Chondrocyte (in vitro differentiated cells): ENCODE results near the gene ELP2. TPM values are rescaled to one million over a fixed set of nuclear protein-coding genes. Genes with fewer than 3 reads are reported as not detected.
A peak's percentile ranks its signal among the peaks of the same experiment; 100 is the strongest.
"Not testable (repeated sequence)": the region's sequence is repeated elsewhere in the genome, so short reads cannot be mapped to it uniquely, and the experiment has no call there.

Experiments used
- DNase-seq: peaks from one replicate; pipeline ENCODE4 v3.0.0; 2021; ENCODE audit warnings: mixed read lengths, low spot score
- H3K27ac Mint-ChIP-seq: one replicate; pipeline ENCODE4 v1.8.0; 2021; ENCODE audit warnings: mild to moderate bottlenecking, moderate library complexity, mixed read lengths; ENCODE audit not compliant: unreplicated experiment
- H3K27me3 Mint-ChIP-seq: 2 replicates; pipeline ENCODE4 v1.8.0; 2021; ENCODE audit warnings: low read depth, mixed read lengths
- H3K36me3 Mint-ChIP-seq: 2 replicates; pipeline ENCODE4 v1.8.0; 2021; ENCODE audit warnings: low read depth, mixed read lengths
- H3K4me1 Mint-ChIP-seq: 2 replicates; pipeline ENCODE4 v1.8.0; 2021; ENCODE audit warnings: low read depth, mild to moderate bottlenecking, mixed read lengths
- H3K4me3 Mint-ChIP-seq: one replicate; pipeline ENCODE4 v1.8.0; 2021; ENCODE audit warnings: mild to moderate bottlenecking, moderate library complexity, mixed read lengths; ENCODE audit not compliant: unreplicated experiment
- H3K9me3 Mint-ChIP-seq: 2 replicates; pipeline ENCODE4 v1.8.0; 2021; ENCODE audit warnings: low read depth, mixed read lengths
- total RNA-seq: library from RNA; stranded (reverse); gene quantifications from 3 replicates; pipeline ENCODE4 v1.2.1, GENCODE V29; 2021
- TF ChIP-seq, protein P1 (sequence below): fragments of 200-600 bp; sonication (generic); IDR thresholded peaks from 2 replicates; pipeline ENCODE4 v1.5.0; 2021; ENCODE audit warnings: antibody characterized with exemption, mild to moderate bottlenecking, moderate library complexity

The ELP2 gene
- total RNA-seq, 1 donor from 2014 or later: 77.2 TPM

DNA sequence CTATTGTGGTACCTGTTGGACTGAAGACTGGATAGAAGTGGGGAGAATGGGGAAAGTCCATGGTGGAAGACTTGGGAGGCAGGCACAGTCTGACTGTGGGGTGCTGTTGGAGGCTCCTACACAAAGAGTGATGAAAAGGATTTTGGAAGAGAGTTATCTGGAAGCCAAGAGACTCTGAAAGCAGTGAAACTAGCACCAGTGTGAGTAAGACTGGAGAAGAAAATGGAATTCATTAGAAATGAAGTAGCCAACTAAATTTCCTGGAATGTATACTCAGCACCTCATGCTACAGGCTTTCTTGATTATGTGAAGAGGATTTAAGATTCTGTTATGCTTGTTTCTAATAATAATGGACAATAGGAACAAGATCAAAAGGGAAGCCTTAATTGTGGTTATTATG is 27.7 kb downstream of the ELP2 start:
- Mint-ChIP-seq H3K4me3 (no peak overlapping the region), H3K9me3 (no peaks in the 10 kb centered on the region), H3K27ac (peak overlapping the region; percentile 93), H3K36me3 (peaks cover 41% of the 10 kb centered on the region), H3K27me3 (no peaks in the 10 kb centered on the region), H3K4me1 (peaks cover 46% of the 10 kb centered on the region)
- TF ChIP-seq, protein P1, sequence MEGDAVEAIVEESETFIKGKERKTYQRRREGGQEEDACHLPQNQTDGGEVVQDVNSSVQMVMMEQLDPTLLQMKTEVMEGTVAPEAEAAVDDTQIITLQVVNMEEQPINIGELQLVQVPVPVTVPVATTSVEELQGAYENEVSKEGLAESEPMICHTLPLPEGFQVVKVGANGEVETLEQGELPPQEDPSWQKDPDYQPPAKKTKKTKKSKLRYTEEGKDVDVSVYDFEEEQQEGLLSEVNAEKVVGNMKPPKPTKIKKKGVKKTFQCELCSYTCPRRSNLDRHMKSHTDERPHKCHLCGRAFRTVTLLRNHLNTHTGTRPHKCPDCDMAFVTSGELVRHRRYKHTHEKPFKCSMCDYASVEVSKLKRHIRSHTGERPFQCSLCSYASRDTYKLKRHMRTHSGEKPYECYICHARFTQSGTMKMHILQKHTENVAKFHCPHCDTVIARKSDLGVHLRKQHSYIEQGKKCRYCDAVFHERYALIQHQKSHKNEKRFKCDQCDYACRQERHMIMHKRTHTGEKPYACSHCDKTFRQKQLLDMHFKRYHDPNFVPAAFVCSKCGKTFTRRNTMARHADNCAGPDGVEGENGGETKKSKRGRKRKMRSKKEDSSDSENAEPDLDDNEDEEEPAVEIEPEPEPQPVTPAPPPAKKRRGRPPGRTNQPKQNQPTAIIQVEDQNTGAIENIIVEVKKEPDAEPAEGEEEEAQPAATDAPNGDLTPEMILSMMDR: no peak
- no peak for DNase-seq

GRCh38 chr18:36158266-36158867 is 28.7 kb downstream of the ELP2 start:
- Mint-ChIP-seq H3K4me3 (no peak overlapping the region), H3K9me3 (no peaks in the 10 kb centered on the region), H3K27ac (peak overlapping the region; percentile 93), H3K36me3 (peaks cover 39% of the 10 kb centered on the region), H3K27me3 (no peaks in the 10 kb centered on the region), H3K4me1 (peaks cover 37% of the 10 kb centered on the region)
- DNase-seq: no peak
- TF ChIP-seq, protein P1: no peak

DNA sequence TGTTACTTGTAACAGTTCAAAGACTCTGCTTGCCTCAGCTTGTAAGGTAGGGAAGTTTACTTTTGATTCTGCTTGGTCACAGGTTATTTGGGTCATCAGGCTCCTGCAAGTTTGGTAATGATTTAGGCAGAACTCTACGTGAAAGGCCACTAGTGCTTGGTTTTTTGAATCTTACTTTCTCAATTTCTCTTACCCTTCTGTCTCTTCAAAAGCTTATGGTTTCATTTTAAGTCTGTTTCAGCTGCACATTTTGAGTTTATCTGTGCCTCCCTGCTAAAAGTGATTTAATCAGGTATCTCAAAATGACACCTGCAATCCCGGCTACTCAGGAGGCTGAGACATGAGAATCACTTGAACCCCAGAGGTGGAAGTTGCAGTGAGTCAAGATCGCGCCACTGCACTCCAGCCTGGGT is 31.3 kb downstream of the ELP2 start:
- Mint-ChIP-seq H3K36me3 (peaks cover 49% of the 10 kb centered on the region), H3K27ac (no peak overlapping the region), H3K9me3 (no peaks in the 10 kb centered on the region), H3K4me1 (peaks cover 32% of the 10 kb centered on the region), H3K27me3 (no peaks in the 10 kb centered on the region), H3K4me3 (no peak overlapping the region)
- no peak for DNase-seq
- TF ChIP-seq, protein P1: no peak

GRCh38 chr18:36162981-36163380 is 33.3 kb downstream of the ELP2 start:
- no peak for DNase-seq
- no peak overlapping the region for H3K4me3 Mint-ChIP-seq
- no peaks in the 10 kb centered on the region for H3K9me3 Mint-ChIP-seq
- H3K36me3 Mint-ChIP-seq: peaks cover 43% of the 10 kb centered on the region
- TF ChIP-seq, protein P1: no peak
- no peaks in the 10 kb centered on the region for H3K27me3 Mint-ChIP-seq
- H3K4me1 Mint-ChIP-seq: peaks cover 18% of the 10 kb centered on the region
- peak overlapping the region; percentile 68 for H3K27ac Mint-ChIP-seq

- TF ChIP-seq, protein P1: no peak
- Mint-ChIP-seq H3K36me3 (peaks cover 37% of the 10 kb centered on the region), H3K9me3 (no peaks in the 10 kb centered on the region), H3K27ac (no peak overlapping the region), H3K27me3 (no peaks in the 10 kb centered on the region), H3K4me1 (peaks cover 4% of the 10 kb centered on the region), H3K4me3 (no peak overlapping the region)
- DNase-seq: no peak
Observed at GRCh38 chr18:36167692-36168218, 38.1 kb downstream of the ELP2 start.

DNA sequence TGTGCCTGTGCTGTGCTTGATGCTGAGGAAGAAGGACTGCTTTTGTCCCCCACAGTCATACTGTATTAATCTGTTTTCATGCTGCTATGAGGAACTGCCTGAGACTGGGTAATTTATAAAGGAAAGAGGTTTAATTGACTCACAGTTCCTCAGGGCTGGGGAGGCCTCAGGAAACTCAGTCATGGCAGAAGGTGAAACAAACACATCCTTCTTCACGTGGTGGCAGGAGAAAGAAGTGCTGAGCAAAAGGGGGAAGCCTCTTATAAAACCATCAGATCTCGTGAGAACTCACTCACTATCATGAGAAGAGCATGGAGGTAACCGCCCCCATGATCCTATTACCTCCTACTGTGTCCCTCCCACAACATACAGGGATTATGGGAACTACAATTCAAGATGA is 38.6 kb downstream of the ELP2 start:
- H3K9me3 Mint-ChIP-seq, H3K4me3 Mint-ChIP-seq, H3K27ac Mint-ChIP-seq, H3K4me1 Mint-ChIP-seq, DNase-seq, H3K27me3 Mint-ChIP-seq: not testable (repeated sequence)
- H3K36me3 Mint-ChIP-seq: peaks cover 35% of the 10 kb centered on the region
